ENCODE measurements around the gene TPX2.
A peak's percentile ranks its signal among the peaks of the same experiment; 100 is the strongest.

TPX2 gene

GRCh38 chr20:31833931-31834521, 94.9 kb downstream of the TPX2 start:
- no peak for DNase-seq

DNA sequence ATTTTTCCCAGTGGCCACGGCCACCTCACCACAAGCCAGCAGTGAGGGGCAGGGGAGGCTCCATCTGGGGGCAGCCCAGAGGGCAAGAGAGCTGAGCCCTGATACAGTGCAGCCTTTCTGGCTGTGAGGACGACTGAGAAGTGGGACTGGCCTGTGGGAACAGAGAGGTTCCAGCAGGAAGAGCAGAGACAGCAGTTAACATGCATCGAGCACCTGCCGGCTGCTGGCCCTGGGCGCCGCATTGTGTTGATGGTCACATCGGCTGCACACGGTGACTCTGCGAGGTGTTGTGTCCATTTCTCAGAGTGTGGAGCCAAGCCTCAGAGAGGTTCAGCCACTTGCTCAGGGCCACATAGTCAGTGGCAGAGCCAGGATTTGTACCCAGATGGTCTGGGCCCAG, 96.5 kb downstream of the TPX2 start:
- no peak for DNase-seq

DNA sequence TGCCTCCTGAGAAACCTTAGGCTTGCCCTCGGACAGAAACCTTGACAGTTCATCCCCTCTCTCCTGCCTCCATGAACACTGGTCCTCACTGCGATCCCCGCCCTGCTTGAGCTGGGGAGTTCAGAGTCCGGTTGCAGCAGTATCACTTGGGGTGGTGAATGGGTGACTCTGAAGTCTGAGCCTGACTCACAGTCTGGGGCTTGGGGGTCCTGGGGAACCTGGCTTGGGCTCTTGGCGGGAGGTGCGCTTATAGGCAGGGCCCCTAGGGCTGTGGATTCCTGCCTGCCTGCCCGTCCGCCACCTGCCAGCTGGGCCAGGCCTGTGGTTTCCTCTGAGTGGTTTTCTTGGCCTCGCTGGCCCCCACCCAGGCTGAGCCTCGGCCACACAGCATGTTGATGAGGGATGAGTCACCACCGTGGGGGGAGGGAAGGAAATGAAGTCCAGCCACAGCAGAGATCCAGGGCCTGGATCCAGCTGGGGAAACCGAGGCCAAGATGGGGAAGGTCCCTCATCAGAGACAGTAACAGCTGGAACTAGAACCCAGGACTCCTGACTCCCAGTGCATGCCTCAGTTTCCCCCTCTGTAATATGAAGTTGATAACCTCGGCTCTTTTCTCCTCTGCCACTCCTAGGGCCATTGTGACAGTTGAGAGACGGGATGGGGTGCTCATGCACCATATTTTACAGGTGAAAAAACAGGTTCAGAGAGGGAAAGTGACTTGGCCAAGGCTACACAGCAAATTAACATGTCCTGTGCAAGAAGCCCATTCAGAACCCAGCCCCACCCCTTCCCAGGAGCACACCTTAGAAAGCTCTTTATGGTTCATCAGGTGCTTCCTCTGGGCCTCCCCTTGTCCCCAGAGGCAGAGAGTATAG, 97.1 kb downstream of the TPX2 start:
- DNase-seq, result peak; percentile 30 to 65

- DNase-seq, result no peak
Observed at GRCh38 chr20:31836853-31837608, 97.9 kb downstream of the TPX2 start.

DNA sequence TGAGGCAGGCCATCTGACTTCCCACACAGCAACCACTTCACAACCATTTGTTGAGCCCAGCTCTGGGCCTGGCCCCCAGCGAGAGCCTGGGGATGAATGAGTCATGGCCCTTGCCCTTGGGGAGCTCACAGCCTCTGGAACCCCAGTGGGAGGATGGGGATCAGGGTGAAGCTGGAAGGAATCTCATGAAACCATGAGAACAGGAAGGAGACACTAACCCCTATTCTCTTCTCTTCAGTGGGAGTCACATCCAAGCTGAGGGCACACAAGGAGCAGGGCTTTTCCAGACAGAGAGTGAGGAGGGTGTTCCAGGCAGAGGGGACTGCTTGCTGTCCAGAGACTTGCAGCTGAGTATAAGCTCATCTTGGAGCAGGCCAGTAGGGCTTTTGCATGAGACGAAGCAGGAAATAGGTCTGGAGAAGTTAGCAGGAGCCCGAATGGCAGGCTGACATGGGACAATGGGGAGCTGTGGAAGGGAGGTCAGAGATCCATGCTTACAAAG, 98.9 kb downstream of the TPX2 start:
- no peak for DNase-seq

- no peak for DNase-seq
Observed at GRCh38 chr20:31838646-31839292, 99.7 kb downstream of the TPX2 start.

- no peak for DNase-seq
Observed at GRCh38 chr20:31839782-31840487, 100.8 kb downstream of the TPX2 start.

GRCh38 chr20:31840906-31841816, 102.1 kb downstream of the TPX2 start:
- no peak for DNase-seq

DNA sequence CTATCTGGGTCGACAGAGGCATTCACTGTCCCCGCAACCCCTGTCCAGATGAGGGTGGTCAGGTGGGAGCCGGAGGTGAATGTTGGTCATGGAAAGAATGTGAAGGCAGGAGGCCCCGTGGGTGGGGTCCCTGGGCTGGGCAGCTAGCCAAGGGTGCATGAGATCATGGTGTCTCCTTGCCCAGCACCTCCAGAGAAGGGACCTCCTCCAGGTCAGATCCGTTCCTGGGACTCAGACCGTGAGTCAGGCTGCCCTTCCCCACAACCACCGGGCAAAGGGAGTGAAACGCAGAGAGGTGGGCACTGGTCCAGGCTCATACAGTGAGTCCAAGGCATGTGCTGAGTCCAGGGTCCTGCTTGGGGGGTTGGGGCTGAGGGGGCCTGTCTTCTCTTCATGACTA, 102.8 kb downstream of the TPX2 start:
- DNase-seq, result no peak

DNA sequence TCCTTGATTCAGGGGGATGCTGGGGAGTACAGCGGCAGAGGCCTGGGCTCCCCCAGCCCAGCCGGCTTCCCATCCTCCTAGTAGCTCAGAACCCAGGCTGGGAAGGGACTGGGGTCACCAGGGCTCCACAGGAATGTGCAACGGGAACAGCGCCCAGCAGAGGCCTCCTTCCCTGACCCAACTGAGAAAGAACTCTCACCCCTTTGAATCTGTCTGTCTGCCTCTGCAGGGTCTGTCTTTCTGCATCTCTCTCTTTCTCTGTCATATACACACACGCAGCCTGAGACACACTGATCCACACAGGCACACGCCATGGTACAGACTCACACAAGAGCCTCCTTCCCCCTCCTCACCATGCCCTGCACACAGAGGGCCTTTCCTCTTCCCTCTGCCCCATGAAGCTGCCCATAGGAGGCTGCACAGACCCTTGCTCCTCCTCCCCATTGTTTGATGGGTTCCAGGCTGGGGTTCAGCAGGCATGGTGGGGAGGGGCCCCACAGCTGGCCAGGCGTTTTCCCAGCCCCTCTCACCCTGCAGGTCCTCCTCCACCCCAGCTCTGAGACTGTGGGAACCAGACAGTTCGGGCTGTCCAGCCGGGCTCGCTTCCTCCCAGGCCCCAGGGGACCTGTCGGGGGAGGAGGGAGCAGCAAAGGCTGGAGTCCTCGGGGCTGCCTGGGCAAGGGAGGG, 103.5 kb downstream of the TPX2 start:
- no peak for DNase-seq

DNA sequence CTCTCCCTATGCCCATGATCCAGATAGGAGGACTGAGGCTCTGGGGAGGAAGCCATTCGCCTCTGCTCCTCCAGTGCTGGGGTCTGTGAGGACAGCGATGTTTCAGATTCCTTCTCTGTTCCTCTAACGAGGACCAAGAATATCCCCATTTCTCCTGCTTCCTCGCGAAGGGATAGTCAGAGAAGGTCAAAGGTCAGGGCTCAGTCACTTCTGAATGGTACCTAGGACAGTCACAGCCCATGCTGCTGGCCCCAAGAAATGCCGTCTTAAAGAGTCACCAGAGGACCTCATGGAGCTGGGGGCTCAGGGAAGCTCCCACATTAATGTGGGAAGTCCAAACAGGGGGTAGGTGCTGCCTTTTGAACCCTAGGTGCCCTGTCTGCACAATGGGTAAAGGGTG, 104.2 kb downstream of the TPX2 start:
- no peak for DNase-seq

DNA sequence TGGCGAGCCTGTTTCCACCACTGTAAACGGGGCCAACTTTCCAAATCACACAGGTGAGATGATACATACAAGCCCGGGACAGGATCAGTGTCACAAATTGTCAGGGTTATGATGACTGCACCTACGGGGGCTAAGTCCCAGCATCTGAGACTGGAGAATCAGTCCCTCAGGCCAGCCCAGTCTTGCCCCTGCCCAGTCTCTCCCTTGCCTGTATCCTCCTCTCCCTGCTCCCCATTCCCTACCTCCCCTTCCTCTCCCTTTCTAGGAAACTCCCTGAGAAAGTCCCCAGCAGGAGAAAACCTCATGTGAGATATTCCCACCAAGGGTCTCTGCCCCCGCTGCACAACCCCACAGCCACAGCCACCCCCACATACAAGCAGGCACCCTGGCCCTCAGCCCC, 104.8 kb downstream of the TPX2 start:
- DNase-seq, result no peak

GRCh38 chr20:31844737-31845299, 105.7 kb downstream of the TPX2 start:
- DNase-seq, result no peak

DNA sequence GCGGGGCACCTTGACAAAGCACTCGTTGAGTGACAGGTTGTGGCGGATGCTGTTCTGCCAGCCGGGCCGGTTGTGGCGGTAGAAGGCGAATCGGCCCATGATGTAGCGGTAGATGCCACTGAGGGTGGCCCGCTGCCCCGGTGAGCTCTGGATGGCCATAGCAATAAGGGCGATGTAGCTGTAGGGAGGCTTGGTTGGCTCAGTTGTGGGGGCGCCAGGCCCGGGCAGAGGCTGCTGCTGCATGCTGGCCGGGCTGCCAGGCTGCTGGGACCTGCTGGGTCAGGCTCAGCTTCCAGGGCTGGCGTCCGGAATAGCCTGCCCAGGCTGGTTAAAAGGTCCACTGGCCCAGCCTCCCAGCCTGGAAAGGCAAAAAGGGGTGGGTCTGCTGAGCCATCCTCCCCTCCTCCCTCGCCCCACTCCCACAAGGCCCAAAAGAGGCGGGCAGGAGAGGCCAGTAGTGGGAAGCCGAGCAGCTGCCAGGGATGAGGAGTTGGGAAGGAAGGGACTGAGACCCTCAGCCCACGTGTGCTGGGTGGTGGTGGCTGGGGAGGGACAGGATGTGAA, 106.3 kb downstream of the TPX2 start, which contains the start of gene FOXS1:
FOXS1 (minus strand) TSS at position 305 of the 564 bp plus-strand sequence; CDS start at position 243, 62 bp downstream.
- no peak for DNase-seq

GRCh38 chr20:31846793-31847138, 107.7 kb downstream of the TPX2 start:
- no peak for DNase-seq

DNA sequence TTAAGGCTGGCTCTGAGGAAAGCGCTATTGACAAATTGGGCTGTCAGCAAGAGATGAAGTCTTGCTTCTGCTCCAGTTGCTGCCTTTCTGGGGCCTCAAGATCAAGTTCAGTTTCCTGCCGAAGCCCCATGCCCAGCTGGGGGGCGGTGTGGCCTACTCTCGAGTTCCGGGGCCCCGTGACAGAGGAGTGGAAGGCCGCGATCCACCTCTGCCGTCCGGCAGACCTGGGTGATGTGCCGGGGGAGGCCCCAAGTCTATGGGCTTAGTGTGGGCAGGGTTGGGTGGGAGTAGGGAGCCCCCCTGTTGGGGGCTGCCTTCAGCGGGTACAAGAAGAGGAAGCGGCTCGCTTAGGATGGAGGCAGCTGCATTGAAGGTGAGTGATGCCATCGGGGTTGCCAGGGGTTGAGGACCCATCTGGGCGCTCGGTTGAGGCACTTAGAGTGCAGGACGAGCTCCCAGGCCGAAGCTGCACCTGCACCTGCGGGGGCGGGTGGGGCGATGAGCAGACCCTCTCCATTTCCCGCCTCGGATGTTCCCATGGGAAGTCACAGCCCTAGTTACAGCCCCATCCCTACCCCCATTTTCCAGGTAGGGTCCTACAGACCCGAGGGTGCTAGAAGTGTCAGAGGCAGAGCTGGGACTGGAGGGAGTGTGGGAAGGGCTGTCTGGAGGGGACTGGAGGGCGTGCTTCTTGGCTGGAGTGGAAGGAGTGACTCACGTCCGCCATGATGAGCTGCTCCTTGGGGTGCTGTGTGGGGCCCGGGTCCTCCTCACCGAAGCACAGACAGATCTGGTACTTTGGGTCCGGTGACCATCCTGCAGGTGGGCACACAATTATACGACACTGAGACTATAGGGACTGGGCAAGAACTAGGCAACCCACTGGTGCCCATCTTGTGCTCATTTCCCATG, 109.3 kb downstream of the TPX2 start:
- no peak for DNase-seq

- DNase-seq, result no peak
Observed at GRCh38 chr20:31849306-31849930, 110.3 kb downstream of the TPX2 start.

Measured in CD4-positive, alpha-beta T cell treated with Interleukin-4 for 1 hour (primary cell).